ENCODE data around the gene TGM3. TPM values are rescaled to one million over a fixed set of nuclear protein-coding genes. Genes with fewer than 3 reads are reported as not detected.
A peak's percentile ranks its signal among the peaks of the same experiment; 100 is the strongest.

Gene TGM3
- total and polyA plus RNA-seq, 4 donors, result 0.41 to 1.5 (median 0.52) TPM

GRCh38 chr20:2298116-2298515 is 2.3 kb downstream of the TGM3 start:
- Histone ChIP-seq H3K27ac (ENCODE audit: low read depth in 1 of 2, low read length in 1 of 2) (no peak overlapping the region), H3K9ac (ENCODE audit: insufficient read depth in 1 of 2, low read length in 2 of 2) (no peak overlapping the region), H3K4me1 (ENCODE audit: control insufficient read depth in 5 of 5, insufficient read depth in 5 of 5, low read length in 5 of 5) (peaks cover 0 to 2% (median 0%) of the 10 kb centered on the region in 5 donors), H3K4me3 (no peak overlapping the region), H3K36me3 (ENCODE audit: control insufficient read depth in 4 of 4, insufficient read depth in 4 of 4, low read length in 4 of 4) (no peaks in the 10 kb centered on the region), H3K27me3 (ENCODE audit: control insufficient read depth in 3 of 3, insufficient read depth in 3 of 3, low read length in 2 of 3) (peaks cover 0 to 12% (median 0%) of the 10 kb centered on the region in 3 donors), H3K9me3 (ENCODE audit: control insufficient read depth in 4 of 4, insufficient read depth in 3 of 4, low read length in 3 of 4) (peaks cover 0 to 3% (median 0%) of the 10 kb centered on the region in 4 donors)
- WGBS, 2 donors, result 97 to 100% methylated on average over 2 of the region's 2 CpGs
- TF ChIP-seq CTCF (IDR thresholded peaks at IDR 0.05; ENCODE audit: control extremely low read depth, extremely low read depth), result no peak
- ATAC-seq (ENCODE audit: insufficient read depth, low FRiP score) (no peak), DNase-seq (no peak)

GRCh38 chr20:2298701-2299100 is 2.9 kb downstream of the TGM3 start:
- Histone ChIP-seq H3K9ac (ENCODE audit: insufficient read depth in 1 of 2, low read length in 2 of 2) (no peak overlapping the region), H3K36me3 (ENCODE audit: control insufficient read depth in 4 of 4, insufficient read depth in 4 of 4, low read length in 4 of 4) (no peaks in the 10 kb centered on the region), H3K9me3 (ENCODE audit: control insufficient read depth in 4 of 4, insufficient read depth in 3 of 4, low read length in 3 of 4) (peaks cover 0 to 2% (median 0%) of the 10 kb centered on the region in 4 donors), H3K27ac (ENCODE audit: low read depth in 1 of 2, low read length in 1 of 2) (no peak overlapping the region), H3K4me1 (ENCODE audit: control insufficient read depth in 5 of 5, insufficient read depth in 5 of 5, low read length in 5 of 5) (peaks cover 0 to 2% (median 0%) of the 10 kb centered on the region in 5 donors), H3K27me3 (ENCODE audit: control insufficient read depth in 3 of 3, insufficient read depth in 3 of 3, low read length in 2 of 3) (peaks cover 0 to 12% (median 0%) of the 10 kb centered on the region in 3 donors), H3K4me3 (no peak overlapping the region)
- 83 to 94% methylated on average over 5 of the region's 5 CpGs for WGBS, 2 donors
- ATAC-seq (ENCODE audit: insufficient read depth, low FRiP score) (no peak), DNase-seq (peak; percentile 11 to 35 (median 25))
- TF ChIP-seq CTCF (IDR thresholded peaks at IDR 0.05; ENCODE audit: control extremely low read depth, extremely low read depth), result no peak

- Histone ChIP-seq H3K27me3 (ENCODE audit: control insufficient read depth in 3 of 3, insufficient read depth in 3 of 3, low read length in 2 of 3) (peaks cover 0 to 12% (median 0%) of the 10 kb centered on the region in 3 donors), H3K9ac (ENCODE audit: insufficient read depth in 1 of 2, low read length in 2 of 2) (no peak overlapping the region), H3K4me1 (ENCODE audit: control insufficient read depth in 5 of 5, insufficient read depth in 5 of 5, low read length in 5 of 5) (peaks cover 0 to 2% (median 0%) of the 10 kb centered on the region in 5 donors), H3K9me3 (ENCODE audit: control insufficient read depth in 4 of 4, insufficient read depth in 3 of 4, low read length in 3 of 4) (no peaks in the 10 kb centered on the region), H3K36me3 (ENCODE audit: control insufficient read depth in 4 of 4, insufficient read depth in 4 of 4, low read length in 4 of 4) (no peaks in the 10 kb centered on the region), H3K4me3 (no peak overlapping the region), H3K27ac (ENCODE audit: low read depth in 1 of 2, low read length in 1 of 2) (no peak overlapping the region)
- no peak for DNase-seq
- WGBS, 2 donors, result 47 to 50% methylated on average over 9 of the region's 9 CpGs
- peak; percentile 51 for ATAC-seq (ENCODE audit: insufficient read depth, low FRiP score)
- no peak for TF ChIP-seq CTCF (IDR thresholded peaks at IDR 0.05; ENCODE audit: control extremely low read depth, extremely low read depth)
These were observed 3.5 kb downstream of the TGM3 start for GRCh38 chr20:2299301-2299700.

GRCh38 chr20:2300002-2300401 is 4.2 kb downstream of the TGM3 start:
- Histone ChIP-seq H3K9me3 (ENCODE audit: control insufficient read depth in 4 of 4, insufficient read depth in 3 of 4, low read length in 3 of 4) (no peaks in the 10 kb centered on the region), H3K4me1 (ENCODE audit: control insufficient read depth in 5 of 5, insufficient read depth in 5 of 5, low read length in 5 of 5) (peaks cover 0 to 2% (median 0%) of the 10 kb centered on the region in 5 donors), H3K9ac (ENCODE audit: insufficient read depth in 1 of 2, low read length in 2 of 2) (no peak overlapping the region), H3K27me3 (ENCODE audit: control insufficient read depth in 3 of 3, insufficient read depth in 3 of 3, low read length in 2 of 3) (peaks cover 0 to 12% (median 0%) of the 10 kb centered on the region in 3 donors), H3K36me3 (ENCODE audit: control insufficient read depth in 4 of 4, insufficient read depth in 4 of 4, low read length in 4 of 4) (no peaks in the 10 kb centered on the region), H3K27ac (ENCODE audit: low read depth in 1 of 2, low read length in 1 of 2) (no peak overlapping the region), H3K4me3 (no peak overlapping the region)
- DNase-seq, result no peak
- ATAC-seq (ENCODE audit: insufficient read depth, low FRiP score), result no peak
- TF ChIP-seq CTCF (IDR thresholded peaks at IDR 0.05; ENCODE audit: control extremely low read depth, extremely low read depth), result no peak
